ENCODE data around the gene ZC3H12D. TPM values are rescaled to one million over a fixed set of nuclear protein-coding genes. Genes with fewer than 3 reads are reported as not detected.

Gene ZC3H12D
- total RNA-seq, 4 donors from 2014 or later: 0.23 to 4.7 (median 0.46) TPM

GRCh38 chr6:149476789-149477455, 7.9 kb downstream of the ZC3H12D start:
- peaks cover 21% of the 10 kb centered on the region for H3K4me1 ChIP-seq
- H3K27ac ChIP-seq: no peak overlapping the region
- no peak overlapping the region for H3K4me3 ChIP-seq
- no peak for DNase-seq (ENCODE audit: low spot score in 2 of 2)
- TF ChIP-seq POLR2AphosphoS5 (IDR thresholded peaks at IDR 0.05) (no peak), EP300 (IDR thresholded peaks at IDR 0.05) (no peak), POLR2A (IDR thresholded peaks at IDR 0.05) (no peak), CTCF (IDR thresholded peaks at IDR 0.05) (no peak)
- WGBS: 66% methylated on average over 6 of the region's 6 CpGs
- no peaks in the 10 kb centered on the region for H3K27me3 ChIP-seq
- no peaks in the 10 kb centered on the region for H3K36me3 ChIP-seq
- H3K9me3 ChIP-seq: no peaks in the 10 kb centered on the region

- WGBS: 46% methylated on average over 11 of the region's 30 CpGs
- Histone ChIP-seq H3K27ac (no peak overlapping the region), H3K27me3 (no peaks in the 10 kb centered on the region), H3K4me3 (no peak overlapping the region), H3K36me3 (no peaks in the 10 kb centered on the region), H3K9me3 (no peaks in the 10 kb centered on the region), H3K4me1 (peaks cover 21% of the 10 kb centered on the region)
- TF ChIP-seq POLR2AphosphoS5 (IDR thresholded peaks at IDR 0.05) (no peak), EP300 (IDR thresholded peaks at IDR 0.05) (no peak), CTCF (IDR thresholded peaks at IDR 0.05) (no peak), POLR2A (IDR thresholded peaks at IDR 0.05) (no peak)
- DNase-seq (ENCODE audit: low spot score in 2 of 2): no peak
Observed at GRCh38 chr6:149474108-149474935, 10.5 kb downstream of the ZC3H12D start.

GRCh38 chr6:149473080-149474052, 11.4 kb downstream of the ZC3H12D start:
- DNase-seq (ENCODE audit: low spot score in 2 of 2): no peak
- Histone ChIP-seq H3K4me3 (no peak overlapping the region), H3K4me1 (peaks cover 21% of the 10 kb centered on the region), H3K36me3 (no peaks in the 10 kb centered on the region), H3K9me3 (no peaks in the 10 kb centered on the region), H3K27me3 (no peaks in the 10 kb centered on the region), H3K27ac (no peak overlapping the region)
- TF ChIP-seq CTCF (IDR thresholded peaks at IDR 0.05) (peak in 1 of 2 donors; percentile 7), EP300 (IDR thresholded peaks at IDR 0.05) (no peak), POLR2A (IDR thresholded peaks at IDR 0.05) (no peak), POLR2AphosphoS5 (IDR thresholded peaks at IDR 0.05) (no peak)
- WGBS: 37% methylated on average over 21 of the region's 21 CpGs

GRCh38 chr6:149472241-149472640, 12.6 kb downstream of the ZC3H12D start:
- 93% methylated on average over 5 of the region's 5 CpGs for WGBS
- Histone ChIP-seq H3K27ac (no peak overlapping the region), H3K4me1 (peaks cover 21% of the 10 kb centered on the region), H3K4me3 (no peak overlapping the region), H3K36me3 (no peaks in the 10 kb centered on the region), H3K27me3 (no peaks in the 10 kb centered on the region), H3K9me3 (no peaks in the 10 kb centered on the region)
- TF ChIP-seq EP300 (IDR thresholded peaks at IDR 0.05) (no peak), CTCF (IDR thresholded peaks at IDR 0.05) (no peak), POLR2A (IDR thresholded peaks at IDR 0.05) (no peak), POLR2AphosphoS5 (IDR thresholded peaks at IDR 0.05) (no peak)
- no peak for DNase-seq (ENCODE audit: low spot score in 2 of 2)
